Breast epithelium (tissue), 4 donors: ENCODE measurements around the gene WNT11. TPM values are rescaled to one million over a fixed set of nuclear protein-coding genes. Genes with fewer than 3 reads are reported as not detected.

Experiments used
- DNase-seq, 2 donors: peaks; one replicate each; pipeline ENCODE4 v3.0.0-alpha.2; 2019; ENCODE audit warnings: low spot score in 2 of 2
- H3K27ac ChIP-seq, 2 donors: fragments of 200-600 bp; sonication (generic) in 1 of 2; one replicate each; pipeline ENCODE4 v1.5.1; 2016 to 2019; ENCODE audit warnings: mild to moderate bottlenecking in 1 of 2
- H3K27me3 ChIP-seq, 2 donors: fragments of 200-600 bp; sonication (generic) in 1 of 2; one replicate each; pipeline versions ENCODE4 v1.5.1 to v1.6.0; 2017 to 2019; ENCODE audit warnings: control low read depth in 1 of 2, mild to moderate bottlenecking in 1 of 2
- H3K36me3 ChIP-seq: fragments of 200-600 bp; one replicate; pipeline ENCODE4 v1.5.1; 2019
- H3K4me1 ChIP-seq, 2 donors: fragments of 200-600 bp; sonication (generic); one replicate each; pipeline ENCODE4 v1.5.1; 2016 to 2019; ENCODE audit warnings: control low read depth in 1 of 2
- H3K4me3 ChIP-seq, 3 donors: fragments of 200-600 bp; sonication (generic); 1 replicate in 2 of 3; 2 replicates in 1 of 3; pipeline ENCODE4 v1.5.1; 2016 to 2019; ENCODE audit warnings: mild to moderate bottlenecking in 3 of 3, moderate library complexity in 2 of 3
- H3K9me3 ChIP-seq, 2 donors: fragments of 200-600 bp; sonication (generic) in 1 of 2; one replicate each; pipeline ENCODE4 v1.5.1; 2016 to 2019; ENCODE audit warnings: control low read depth in 1 of 2
- CTCF ChIP-seq, 3 donors: fragments of 450-650 bp; IDR thresholded peaks; one replicate each; pipeline ENCODE4 v1.5.1; 2016 to 2017; ENCODE audit warnings: antibody characterized with exemption in 3 of 3, mild to moderate bottlenecking in 3 of 3, moderate library complexity in 3 of 3
- POLR2A ChIP-seq: fragments of 450-650 bp; IDR thresholded peaks from one replicate; pipeline ENCODE4 v1.6.1; 2016; ENCODE audit warnings: antibody characterized with exemption, mild to moderate bottlenecking, moderate library complexity
- POLR2AphosphoS5 ChIP-seq, 3 donors: sonication (generic); formaldehyde crosslinking; IDR thresholded peaks; one replicate each; pipeline ENCODE4 v1.6.1; 2017; ENCODE audit warnings: antibody characterized with exemption in 3 of 3
- intact Hi-C: fragments of 100-400 bp; cut with DNase I; formaldehyde crosslinking; loops from one replicate; pipeline ENCODE4 v1.15.1; 2023; ENCODE audit warnings: low total_unique reads
- total RNA-seq, 3 donors: library from RNA; depleted of rRNA; stranded (reverse); fragments of >200 nt; gene quantifications; one replicate each; pipeline ENCODE4 v1.1.0, GENCODE V29; 2016

Gene WNT11
- total RNA-seq, 3 donors from 2014 or later, result 7.0 to 70.6 (median 17.7) TPM

GRCh38 chr11:76179147-76179546, 27.2 kb downstream of the WNT11 start:
- DNase-seq, result no peak
- no peak overlapping the region for H3K27ac ChIP-seq
- no peaks in the 10 kb centered on the region for H3K4me1 ChIP-seq
- H3K4me3 ChIP-seq, result no peak overlapping the region
- H3K27me3 ChIP-seq, result no peaks in the 10 kb centered on the region
- TF ChIP-seq CTCF (IDR thresholded peaks at IDR 0.05), result no peak
- TF ChIP-seq POLR2A, result no peak
- TF ChIP-seq POLR2AphosphoS5 (IDR thresholded peaks at IDR 0.05), result no peak
- intact Hi-C loops, result no loop called here
- H3K36me3 ChIP-seq, result no peaks in the 10 kb centered on the region
- no peaks in the 10 kb centered on the region for H3K9me3 ChIP-seq

- no peak overlapping the region for H3K27ac ChIP-seq
- H3K4me1 ChIP-seq, result no peaks in the 10 kb centered on the region
- TF ChIP-seq POLR2A, result no peak
- TF ChIP-seq CTCF (IDR thresholded peaks at IDR 0.05), result no peak
- TF ChIP-seq POLR2AphosphoS5 (IDR thresholded peaks at IDR 0.05), result no peak
- no peak overlapping the region for H3K4me3 ChIP-seq
- no peaks in the 10 kb centered on the region for H3K9me3 ChIP-seq
- H3K36me3 ChIP-seq, result no peaks in the 10 kb centered on the region
- no peaks in the 10 kb centered on the region for H3K27me3 ChIP-seq
- no peak for DNase-seq
- intact Hi-C loops, result no loop called here
Observed at GRCh38 chr11:76177250-76177686, 29.0 kb downstream of the WNT11 start.

- no peak for TF ChIP-seq POLR2A
- no peak for TF ChIP-seq POLR2AphosphoS5 (IDR thresholded peaks at IDR 0.05)
- no peak for TF ChIP-seq CTCF (IDR thresholded peaks at IDR 0.05)
- intact Hi-C loops, result no loop called here
- H3K27ac ChIP-seq, result no peak overlapping the region
Observed at GRCh38 chr11:76176463-76176862, 29.8 kb downstream of the WNT11 start.

GRCh38 chr11:76175783-76176182, 30.5 kb downstream of the WNT11 start:
- TF ChIP-seq POLR2AphosphoS5 (IDR thresholded peaks at IDR 0.05) (no peak), POLR2A (no peak), CTCF (IDR thresholded peaks at IDR 0.05) (no peak)
- H3K36me3 ChIP-seq, result no peaks in the 10 kb centered on the region
- no peak for DNase-seq

More at GRCh38 chr11:76176463-76176862, 29.8 kb downstream of the WNT11 start:
- Histone ChIP-seq H3K9me3 (no peaks in the 10 kb centered on the region), H3K4me3 (no peak overlapping the region), H3K4me1 (no peaks in the 10 kb centered on the region), H3K27me3 (no peaks in the 10 kb centered on the region), H3K36me3 (no peaks in the 10 kb centered on the region)
- no peak for DNase-seq

GRCh38 chr11:76174330-76174729, 32.0 kb downstream of the WNT11 start:
- intact Hi-C loops, result no loop called here
- H3K4me1 ChIP-seq, result no peaks in the 10 kb centered on the region
- TF ChIP-seq POLR2A (no peak), POLR2AphosphoS5 (IDR thresholded peaks at IDR 0.05) (no peak), CTCF (IDR thresholded peaks at IDR 0.05) (no peak)
- H3K4me3 ChIP-seq, result no peak overlapping the region
- H3K27ac ChIP-seq, result no peak overlapping the region
- H3K36me3 ChIP-seq, result no peaks in the 10 kb centered on the region
- no peaks in the 10 kb centered on the region for H3K27me3 ChIP-seq
- no peak for DNase-seq
- no peaks in the 10 kb centered on the region for H3K9me3 ChIP-seq

More at GRCh38 chr11:76175783-76176182, 30.5 kb downstream of the WNT11 start:
- Histone ChIP-seq H3K9me3 (no peaks in the 10 kb centered on the region), H3K4me1 (no peaks in the 10 kb centered on the region), H3K4me3 (no peak overlapping the region), H3K27ac (no peak overlapping the region), H3K27me3 (no peaks in the 10 kb centered on the region)
- intact Hi-C loops, result no loop called here
